ENCODE data around the gene CDIP1.

CDIP1 gene

DNA sequence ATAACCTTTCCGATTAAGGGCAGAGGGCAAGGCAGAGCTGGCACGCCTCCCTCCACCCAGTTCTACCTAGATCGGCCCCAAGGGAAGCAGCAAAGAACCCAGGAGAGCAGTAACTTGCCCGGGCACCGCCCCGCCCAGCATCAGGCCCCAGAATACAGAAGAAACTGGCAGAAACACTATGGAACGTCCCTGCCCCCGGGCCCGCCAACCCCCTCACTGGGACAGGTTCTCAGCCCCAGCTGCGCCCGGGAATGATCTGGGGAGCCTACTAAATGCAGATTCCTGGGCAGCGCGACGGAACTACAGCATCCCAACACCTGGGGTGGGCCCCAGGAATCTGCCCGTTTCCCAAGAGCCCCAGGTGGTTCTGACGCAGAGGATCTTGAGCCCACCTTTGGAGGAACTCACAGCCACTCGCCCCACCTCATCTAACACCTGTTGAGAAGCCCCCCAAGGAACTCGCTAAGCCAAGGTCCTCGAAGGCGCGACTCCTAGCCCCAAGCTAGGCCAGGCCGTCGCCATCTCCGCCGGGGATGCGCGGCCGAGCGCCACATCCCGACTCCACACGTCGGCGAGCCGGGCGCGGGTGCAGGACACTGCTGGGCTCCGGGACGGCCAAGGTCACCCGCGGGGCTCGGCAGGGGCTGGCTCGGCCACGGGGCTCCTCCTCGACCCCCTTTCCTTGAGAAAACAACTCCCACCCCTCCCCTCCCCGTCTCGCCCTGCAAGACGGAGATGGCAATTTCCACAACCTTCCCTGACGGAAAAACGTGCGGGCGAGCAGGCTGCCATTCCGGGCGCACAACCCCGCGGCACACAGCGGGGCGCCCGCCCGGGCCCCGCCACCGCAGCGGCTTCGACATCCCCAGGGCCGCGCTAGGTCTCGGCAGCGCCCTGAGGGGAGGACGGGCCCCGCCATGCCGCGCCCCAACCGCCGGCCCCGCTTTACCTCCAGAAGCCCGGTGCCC lies 913 bp downstream of the CDIP1 start:
- DNase-seq, result no peak

DNA sequence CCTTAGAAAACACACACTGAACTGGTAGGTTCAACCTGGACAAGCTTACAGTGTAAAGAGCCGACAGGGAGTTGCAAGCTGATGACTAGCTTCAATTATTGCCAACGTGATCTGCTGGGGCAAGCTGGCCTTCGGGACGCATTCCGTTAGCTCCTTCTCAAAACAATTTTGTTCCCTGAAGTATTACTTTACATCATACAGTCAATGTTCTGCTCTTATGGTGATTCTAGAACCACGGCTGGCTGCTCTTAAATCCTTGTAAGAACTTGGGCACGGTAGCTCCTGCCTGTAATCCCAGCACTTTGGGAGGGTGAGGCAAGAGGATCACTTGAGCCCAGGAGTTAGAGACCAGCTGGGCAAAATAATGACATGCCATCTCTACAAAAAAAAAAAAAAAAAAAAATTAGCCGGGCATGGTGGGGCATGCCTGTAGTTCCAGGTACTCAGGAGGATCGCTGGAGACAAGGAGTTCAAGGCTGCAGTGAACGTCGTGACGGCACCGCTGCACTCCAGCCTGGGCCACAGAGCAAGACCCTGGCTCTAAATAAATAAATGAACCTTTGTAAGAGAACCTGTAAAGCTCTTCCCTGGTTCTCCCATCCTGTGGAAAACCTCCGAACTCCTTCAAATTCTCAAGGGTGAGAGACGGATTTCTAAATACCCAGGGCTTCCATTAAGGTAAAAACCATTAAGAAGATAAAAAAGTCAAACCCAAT lies 2.0 kb downstream of the CDIP1 start:
- DNase-seq, result no peak

DNA sequence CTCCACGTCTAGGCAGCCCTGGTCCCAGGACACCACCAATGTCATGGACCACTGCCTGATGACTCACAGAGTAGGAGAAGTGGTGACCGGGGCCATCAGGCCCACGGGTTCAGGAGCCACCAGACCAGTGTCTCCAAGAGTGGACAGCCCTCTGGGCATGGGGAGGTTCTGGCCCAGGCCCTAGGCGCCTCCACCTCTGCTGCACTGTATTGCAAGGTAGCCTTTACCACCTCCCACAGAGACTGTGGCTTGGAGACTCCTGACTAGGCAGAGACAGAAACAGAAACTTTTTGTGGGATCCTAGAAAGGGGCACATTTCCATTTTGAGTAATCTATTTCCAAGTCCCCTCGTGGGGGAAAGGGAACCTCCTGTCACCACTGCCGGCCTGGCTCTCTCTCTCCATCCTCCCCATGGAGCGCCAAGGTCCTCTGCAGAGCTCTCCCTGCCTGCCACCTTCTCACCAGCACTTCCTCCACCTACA lies 2.9 kb downstream of the CDIP1 start:
- no peak for DNase-seq

DNA sequence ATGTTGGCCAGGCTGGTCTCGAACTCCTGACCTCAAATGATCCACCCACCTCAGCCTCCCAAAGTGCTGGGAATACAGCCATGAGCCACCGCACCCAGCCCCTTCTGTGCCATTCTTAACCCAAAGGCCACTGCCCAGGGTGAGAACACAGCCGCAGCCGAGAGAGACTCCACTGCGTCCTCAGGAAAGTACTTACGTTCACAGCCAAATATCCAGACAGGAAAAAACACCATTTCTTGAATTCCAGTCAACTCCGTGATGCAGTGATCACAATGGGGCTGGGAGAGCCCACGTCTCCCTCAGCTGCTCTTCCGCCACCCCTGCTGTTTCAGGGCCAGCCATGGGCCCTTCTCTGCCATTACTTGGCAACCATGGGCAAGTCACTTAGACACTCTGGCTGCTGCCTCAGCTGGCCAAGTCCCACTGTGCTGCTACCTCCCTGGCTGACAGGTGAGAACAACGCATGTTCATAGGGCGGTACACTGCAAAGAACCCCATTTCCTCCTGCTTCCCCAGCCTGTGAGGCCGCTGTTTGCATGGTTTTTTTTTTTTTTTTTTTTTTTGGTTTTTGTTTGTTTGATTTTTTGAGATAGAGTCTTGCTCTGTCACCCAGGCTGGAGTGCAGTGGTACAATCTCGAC lies 4.3 kb downstream of the CDIP1 start:
- DNase-seq, result no peak

DNA sequence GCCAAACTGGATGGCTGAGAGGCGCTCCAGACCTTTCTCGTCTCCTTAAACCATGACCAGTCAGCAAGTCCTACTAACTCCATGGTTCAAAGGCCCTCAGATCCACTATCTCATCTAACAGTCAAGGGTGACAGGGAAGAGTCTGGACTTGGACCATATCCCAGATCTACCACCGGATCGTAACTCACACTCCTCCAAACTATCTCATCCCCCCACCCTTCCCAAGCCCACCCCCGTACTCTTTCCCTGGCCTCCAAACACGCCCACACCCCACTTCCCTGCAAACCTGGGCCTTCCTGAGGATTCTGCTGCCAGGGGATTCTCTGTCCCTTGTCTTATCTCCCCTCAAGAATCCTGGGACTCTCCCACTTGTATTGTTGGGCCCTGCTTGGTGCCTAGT lies 5.1 kb downstream of the CDIP1 start:
- no peak for DNase-seq

DNA sequence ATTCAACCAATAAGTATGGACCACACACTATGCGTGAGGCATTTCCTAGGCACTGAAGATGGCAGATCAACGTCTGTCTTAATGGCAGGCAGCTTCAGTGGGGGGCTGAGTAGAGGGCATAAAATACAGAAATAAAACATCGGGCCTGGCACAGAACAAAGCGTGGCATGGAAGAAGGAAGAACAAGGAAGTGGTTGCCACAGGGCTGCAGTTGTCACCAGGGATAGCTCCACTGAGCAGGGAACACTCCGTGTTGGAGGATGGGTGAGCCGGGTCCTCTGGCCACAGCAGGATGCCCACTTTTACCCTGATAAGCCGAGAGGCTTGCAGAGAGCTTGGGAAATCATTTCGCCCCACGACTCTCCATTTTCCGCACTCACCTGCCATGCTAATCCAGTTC lies 6.3 kb downstream of the CDIP1 start:
- DNase-seq, result no peak

DNA sequence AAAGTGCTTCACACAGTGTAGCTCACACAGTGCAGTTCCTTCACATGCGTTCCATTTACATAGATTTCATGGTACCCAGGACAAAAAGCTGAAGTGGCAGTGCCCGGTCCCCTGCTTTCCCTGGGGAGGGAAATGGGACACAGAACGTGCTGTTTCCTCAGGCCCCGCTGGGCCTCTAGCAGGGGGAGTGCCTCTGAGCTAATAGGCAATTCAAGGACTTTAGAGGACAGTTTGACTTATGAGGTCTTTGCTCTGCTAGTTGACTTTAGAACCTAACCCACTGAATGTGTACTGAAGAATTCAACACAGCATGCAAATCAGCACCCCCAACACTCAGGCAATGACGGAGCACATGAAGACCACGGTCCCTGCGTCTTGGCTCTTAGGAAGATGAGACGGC lies 6.8 kb downstream of the CDIP1 start:
- no peak for DNase-seq

DNA sequence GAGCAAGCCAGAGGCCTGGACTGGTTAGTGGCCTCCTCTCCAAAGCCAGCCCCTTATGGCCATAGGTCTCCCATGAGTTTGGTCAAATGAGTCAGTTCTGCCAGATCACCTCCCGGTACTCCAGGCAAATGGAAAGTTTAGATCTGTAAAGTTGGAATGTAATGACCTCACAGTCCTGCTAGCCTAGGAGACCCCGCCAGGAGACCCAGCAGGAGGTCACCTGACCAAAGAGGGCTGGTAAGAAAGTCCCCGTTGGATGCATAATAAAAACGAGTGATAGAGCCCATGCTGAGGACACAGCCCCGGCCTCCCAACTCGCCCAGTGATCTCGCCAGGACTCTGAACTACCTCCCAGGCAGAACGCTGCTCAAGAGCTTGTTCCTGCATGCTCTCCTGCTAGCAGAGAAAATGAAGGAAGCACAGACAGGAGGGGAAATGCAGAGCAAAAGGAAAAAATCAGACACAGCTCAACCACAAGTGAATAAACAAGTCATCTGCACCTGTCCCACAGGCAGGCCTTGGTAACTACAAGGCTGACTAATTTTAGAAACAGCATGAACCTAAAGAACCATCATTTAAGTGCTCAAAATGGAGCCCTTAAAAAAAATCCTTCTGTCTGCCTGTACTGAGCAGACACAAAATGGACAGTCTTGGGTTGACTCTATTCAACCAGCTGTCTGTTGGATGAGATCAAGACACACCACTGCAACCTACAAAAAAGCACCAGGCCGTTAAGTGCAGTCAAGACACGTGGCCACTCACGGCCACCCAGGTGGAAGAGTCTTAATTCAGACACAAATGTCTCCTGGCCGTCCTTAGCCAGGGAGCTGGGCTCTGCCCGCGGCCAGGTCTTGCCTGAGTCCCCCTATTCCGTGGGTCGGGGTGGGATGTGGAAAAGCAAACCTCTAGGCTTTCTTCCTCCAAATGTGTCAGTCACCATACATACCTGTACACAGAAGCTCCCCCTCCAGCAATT lies 9.2 kb downstream of the CDIP1 start:
- DNase-seq, result no peak

DNA sequence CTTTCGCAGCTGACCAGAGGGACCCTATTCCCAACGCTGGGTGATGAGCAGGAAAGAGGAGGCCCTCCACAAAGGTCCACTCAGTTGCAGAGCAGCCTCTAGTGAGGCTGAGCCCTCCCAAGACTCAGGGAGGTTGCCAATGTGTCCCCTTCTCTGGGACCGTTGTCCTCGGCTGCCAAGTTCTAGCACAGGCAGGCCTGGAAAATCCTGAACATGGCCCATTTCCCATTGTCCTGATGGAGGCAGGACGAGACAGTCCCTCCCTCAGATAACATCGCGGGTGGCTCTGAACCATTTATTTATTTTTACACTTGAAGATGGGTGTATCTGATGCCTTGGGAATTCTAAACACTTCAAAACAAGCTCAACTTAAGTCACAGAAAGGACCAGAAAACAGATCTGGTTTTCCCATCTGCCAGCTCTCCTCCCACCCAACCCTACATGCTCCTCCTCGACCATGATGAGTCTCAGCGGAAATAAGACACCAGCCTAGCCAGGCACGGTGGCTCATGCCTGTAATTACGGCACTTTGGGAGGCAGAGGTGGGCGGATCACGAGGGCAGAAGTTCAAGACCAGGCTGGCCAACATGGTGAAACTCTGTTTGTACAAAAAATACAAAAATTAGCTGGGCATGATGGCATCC lies 12.8 kb downstream of the CDIP1 start:
- DNase-seq, result no peak

DNA sequence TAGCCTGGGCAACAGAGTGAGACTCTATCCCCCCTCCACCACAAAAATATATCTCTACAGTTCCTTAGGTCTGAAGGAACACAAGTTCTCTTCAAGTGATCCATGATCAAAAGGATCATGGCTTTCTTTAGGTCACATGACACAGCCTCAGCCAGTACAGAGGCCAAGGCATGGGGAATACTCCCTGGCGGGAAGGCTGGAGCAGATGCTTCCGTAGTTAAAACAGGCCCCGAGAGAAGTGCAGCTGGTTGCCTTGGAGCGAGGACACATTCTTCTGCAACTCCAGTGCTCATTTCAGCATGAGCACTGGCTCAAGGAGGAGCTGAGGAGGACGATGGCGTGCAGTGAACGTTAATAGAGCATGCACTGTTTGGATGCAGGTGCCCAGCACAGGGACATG lies 13.5 kb downstream of the CDIP1 start:
- DNase-seq, result no peak

DNA sequence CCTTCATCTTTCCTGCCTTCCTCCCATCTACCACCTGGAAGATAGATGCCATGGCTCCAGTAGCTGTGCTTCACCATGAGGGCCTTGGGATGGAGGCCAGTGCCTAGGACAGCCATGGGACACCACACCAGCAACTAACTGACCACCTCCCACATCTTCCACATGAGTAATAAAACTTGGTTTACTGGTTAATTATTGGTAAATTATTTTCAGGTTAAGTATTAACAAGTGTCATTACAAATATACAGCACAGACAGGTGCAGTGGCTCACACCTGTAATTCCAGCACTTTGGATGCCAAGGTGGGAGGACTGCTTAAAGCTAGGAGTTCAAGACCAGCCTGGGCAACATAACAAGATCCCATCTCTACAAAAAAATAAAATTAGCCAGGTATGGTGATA lies 14.0 kb downstream of the CDIP1 start:
- DNase-seq, result no peak

DNA sequence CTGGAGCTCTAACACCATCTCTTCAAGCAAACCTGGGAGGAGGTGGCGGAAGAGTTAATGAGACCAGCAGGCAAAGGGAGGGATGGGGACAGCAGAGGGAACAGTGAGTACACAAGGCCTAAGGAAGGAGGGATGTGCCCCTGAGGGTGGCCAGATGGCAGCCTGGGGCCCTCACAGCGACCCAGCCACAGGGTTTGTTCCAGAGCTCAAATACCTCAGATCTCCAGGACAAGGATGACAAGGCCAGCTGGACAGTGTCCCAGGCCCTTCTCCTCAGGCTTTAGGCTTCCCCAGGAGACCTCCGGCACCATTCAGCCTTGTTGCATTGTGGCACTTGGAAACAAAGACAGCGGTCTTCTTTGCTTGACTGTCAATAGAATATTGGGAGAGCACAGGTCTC lies 14.9 kb downstream of the CDIP1 start:
- no peak for DNase-seq

DNA sequence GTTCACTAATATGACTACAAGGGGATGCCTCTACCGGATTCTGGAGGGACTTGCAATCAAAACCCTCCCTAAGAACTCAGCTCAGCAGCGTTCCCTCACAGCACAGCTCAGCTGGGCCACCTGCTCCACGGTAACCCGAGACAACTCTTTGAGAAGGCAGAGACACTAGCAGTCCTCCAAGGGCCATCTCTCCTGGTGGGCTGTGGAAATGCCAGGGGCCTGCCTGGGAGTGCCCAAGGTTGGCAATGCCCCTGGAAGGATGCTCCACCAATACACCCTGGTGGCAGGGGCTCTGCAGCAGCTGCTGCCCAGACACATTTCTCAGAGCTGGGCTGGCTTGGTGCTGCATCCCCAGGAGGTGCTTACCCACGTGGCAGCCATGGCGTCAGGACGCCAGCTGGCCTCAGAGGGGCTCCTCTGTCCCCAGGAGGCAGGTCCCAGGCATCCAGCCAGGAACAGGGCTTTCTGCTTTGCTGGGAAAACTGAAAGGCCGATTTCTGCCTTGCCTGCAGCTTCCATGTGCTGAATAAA lies 16.5 kb downstream of the CDIP1 start:
- no peak for DNase-seq

DNA sequence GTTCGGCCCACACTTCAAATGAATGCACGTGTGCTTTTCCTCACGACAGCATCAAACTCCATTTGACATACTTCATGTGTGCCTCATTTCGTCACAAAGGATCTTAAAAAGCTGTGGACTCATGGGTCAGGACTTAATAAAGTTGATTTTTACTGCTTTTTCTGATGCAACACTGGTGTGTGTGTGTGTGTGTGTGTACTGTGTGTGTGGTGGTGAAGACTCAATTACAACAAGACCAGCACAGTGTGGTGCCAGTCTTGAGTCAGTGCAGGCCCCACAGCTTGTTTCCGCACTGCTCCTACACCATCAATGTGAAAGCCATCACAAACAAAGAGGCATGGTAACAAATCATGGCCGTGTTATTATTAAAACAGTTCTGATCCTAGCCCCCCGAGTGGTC lies 17.7 kb downstream of the CDIP1 start:
- no peak for DNase-seq

DNA sequence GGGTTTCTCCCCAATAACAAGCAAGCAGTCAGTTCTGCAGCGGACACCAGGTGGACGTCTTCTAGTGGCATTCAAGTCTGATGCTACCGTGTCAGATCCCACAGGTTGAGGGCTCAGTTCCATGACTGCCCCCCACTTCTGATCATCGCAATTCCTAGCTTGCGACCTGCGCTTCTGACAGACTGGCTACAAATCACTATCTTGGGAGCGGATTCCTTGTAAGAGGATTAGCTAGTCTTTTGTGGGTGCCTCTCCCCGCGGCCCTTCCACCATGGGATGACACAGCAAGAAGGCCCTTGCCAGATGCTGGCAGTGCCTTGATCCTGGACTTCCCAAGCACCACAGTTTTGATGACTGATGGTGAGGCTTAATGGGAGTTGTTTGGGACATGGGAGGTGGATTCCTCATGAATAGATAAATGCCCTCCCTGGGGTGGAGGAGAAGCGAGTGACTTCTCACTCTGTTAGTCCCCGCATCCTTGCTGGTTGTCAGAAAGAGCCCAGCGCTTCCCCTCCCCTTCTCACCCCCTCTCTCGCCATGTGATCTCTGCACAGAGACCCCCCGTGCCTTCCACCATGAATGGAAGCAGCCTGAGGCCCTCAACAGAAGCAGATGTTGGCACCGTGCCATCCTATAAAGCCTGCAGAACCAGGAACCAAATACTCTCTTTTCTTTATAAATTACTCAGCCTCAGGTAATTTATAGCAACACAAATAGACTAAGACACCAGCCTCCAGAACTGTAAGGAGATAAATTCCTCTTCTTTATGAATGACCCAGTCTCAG lies 19.1 kb downstream of the CDIP1 start:
- no peak for DNase-seq

DNA sequence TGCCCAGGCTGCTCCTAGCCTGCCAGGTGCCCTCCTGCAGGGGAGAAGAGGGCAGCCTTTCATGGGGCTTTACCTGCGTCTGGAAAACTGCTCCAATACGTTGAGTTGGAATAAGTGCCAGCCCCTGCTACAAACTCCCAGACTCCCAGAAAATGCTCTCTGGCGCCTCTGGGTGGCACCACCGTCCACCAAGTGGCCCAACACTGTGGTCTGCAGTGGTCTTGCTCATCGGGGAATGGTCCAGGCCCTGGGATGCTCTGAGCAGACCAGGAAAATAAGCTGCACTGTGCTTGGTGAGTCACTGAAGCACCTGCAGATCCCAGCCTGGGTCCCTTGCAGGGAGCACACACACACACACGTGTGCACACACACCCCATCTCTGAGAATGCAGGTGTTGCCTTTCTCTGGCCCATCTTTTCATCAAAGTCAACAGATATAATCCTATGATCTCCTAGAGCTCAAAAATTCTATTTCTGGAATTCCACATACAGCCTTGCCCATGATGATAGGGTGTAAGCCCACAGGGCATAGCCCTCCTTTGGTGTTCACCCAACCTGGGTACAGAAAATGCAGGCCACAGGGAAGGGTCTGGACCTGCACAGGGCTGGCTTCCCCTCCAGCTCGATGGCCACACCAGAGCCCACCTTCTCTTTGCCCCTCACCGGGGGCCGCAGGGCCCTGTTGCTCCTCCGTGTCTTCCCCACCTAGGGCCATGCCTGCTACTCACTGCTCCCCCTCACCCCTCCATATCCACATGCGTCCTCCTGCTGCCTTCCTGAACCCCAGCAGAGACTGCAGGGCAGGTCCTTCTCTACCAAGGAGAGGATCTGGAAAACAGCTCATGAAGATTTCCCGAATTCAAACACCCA lies 20.5 kb downstream of the CDIP1 start:
- DNase-seq, result no peak

DNA sequence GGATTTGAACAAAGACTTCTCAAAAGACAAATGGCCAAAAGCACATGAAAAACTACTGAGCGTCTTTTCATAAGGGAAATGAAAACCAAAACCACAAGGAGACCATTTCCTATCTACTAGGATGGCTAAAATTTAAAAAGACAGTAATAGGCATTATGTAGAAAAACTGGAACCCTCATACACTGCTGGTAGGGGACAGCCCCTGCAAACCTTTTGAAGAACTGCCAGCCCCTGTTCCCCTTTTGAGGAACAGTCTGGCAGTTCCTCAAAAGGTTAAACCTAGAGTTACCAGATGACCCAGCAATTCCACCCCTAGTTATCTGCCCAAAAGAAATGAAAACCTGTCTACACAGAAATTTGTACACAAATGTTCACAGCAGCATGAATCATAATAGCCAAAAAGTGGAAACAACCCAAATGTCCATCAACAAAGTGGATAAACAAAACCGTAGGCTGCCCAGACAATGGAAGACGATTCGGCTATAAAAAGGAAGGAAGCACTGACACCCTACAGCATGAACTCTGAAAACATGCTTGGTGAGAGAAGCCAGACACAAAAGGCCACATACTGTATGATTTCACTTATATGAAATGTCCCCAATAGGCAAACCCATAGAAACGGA lies 22.9 kb downstream of the CDIP1 start:
- DNase-seq, result no peak

DNA sequence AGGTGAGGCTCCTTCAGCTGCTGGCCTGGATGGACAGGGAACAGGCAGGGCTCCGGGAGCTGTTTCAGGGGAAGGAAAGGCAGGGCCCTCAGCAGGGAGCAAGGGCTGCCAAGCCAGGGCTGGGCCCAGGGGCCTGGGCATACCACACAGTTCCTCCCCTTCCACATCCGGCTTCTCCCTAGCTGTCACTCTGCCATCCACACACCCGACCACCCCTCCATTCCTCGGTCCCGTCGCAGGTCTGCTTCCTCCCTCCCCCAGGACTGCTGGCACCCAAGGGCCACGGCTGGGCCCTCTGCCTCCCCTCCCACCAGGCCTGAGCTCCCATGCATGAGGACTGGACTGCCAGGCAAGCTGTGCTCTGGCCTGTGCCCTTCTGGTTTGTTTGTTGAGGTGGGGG lies 24.0 kb downstream of the CDIP1 start:
- DNase-seq, result no peak

DNA sequence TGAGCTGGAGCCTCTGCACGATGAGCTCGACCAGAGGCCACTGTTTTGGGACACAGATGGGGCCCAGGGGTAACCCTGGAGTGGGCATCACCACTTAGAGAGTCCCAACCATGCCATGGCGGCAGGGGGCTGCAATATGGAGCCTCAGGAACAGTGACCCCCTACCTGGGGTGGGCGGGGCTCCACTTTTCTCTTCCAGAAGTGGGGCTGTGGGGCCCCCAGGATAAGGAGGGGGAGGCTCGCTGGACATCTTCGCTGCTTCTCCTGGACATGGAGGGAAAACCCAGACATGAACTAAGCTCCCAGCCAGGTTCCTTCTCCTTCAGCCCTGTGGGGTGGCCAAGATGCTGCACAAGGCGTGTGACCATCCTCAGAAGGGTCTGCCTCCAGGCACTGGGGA lies 24.7 kb downstream of the CDIP1 start:
- no peak for DNase-seq

All from NCI-H187 treated with DMSO at 0.1 percent for 48 hours (cell line).